ENCODE measurements around the gene DIAPH3.

The DIAPH3 gene

DNA sequence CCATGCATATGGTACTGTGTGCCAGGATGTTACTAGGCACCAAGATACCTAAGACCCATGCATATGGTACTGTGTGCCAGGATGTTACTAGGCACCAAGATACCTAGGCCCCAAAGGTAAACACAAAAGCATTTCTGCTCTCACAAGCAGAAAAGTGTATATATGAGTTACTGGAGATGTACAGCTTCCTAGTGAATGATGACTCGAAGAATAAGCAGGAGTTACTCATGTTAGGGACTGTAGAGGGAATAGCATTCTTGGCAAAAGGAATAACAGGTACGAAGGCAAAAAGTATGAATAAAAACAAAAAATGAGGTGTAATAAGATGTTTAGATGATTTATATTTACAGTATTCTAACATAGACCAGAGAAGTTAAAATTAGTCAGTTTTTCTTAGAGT, 383.7 kb downstream of the DIAPH3 start:
- no peak for DNase-seq (ENCODE audit: low read depth)

DNA sequence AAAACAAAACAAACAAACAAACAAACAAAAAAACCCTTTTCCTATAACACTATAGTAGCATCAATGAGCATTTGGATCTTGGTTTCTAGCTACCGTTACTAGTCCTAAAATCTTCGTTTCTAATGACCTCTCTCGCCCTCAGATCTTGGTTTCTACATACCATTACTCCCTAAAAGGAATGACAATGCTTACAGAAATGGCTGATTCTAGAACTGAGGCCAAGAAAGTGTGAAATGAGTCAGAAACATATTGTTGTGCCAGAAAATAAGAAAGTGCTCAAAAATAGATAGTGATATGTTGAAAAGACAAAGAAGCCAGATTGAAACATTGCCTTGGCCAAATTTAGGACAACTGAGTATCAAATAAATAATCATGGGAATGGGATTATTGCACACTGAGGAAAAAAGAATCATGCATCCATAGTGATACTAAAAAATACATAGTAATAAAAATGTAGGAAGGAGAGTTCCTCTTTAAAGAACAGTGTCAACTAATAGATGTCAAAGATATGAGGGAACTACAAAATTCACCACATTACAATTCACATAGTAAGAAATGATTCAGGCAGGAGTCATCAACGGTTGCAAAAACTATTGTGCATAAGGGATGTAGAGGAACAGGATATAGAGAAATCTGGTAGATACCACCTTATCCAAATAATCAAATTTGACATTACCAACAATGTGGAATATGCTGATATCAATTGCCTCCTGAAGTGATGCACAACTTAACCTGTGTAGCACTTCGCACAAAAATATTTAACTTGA, 386.6 kb downstream of the DIAPH3 start:
- DNase-seq (ENCODE audit: low read depth) = no peak

DNA sequence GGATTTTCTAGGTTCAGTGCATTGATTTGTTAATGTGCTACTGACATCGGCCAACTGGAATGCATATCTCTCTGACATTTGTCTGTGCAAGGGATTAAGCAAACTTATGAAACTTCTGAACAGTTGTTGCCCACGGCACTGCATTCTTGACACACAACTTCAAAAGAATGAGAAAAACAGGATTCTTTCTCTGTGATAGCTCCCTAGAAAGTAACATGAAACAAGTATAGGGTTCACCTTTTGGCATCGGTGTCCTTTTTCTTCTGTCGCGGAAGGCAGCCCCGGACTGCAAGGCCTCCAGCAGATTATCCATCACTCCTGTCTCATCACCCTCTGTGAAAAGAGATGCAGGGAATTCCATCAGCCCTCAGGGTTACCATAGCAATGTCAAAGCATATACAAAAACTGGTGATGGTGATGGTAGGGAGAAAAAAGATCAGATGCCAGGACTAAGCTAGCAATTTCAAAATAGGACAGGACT, 389.2 kb downstream of the DIAPH3 start:
- no peak for DNase-seq (ENCODE audit: low read depth)

DNA sequence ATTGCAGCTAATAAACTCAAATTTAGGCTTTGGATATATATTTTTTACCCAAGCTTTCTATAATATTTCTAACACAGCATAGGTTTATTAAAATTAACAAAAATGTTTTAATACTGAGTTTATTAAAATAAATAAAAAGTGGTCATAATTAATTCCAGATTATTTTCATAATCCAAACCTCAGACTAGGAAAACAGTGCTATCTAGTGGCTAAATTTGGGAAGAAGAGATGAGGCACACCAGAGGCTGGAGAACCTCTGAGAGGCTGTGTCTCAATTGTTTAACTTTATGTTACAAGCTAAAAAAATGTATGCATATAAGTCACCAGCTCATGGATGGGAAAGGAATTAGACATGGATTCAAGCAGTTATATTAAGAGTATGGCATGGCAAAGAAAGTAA, 392.5 kb downstream of the DIAPH3 start:
- no peak for DNase-seq (ENCODE audit: low read depth)

DNA sequence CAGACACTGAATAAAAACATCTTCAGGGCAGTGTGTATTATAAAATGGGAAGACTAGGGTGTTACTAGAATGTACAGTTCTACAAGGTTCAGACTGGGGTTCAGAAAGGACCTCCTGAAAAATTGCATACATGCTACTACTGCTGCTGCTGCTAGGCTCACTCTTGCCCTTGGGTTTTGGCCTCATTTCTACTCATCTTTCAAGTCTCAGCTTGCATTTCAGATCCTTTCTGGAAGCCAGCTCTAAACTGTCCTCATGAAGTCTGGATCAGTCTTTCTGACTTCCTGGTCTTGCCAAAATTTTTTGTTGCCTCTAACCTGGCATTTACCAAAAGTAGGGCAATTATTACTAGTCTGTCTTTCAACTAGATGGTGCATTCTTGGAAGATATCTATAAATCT, 393.3 kb downstream of the DIAPH3 start:
- no peak for DNase-seq (ENCODE audit: low read depth)

DNA sequence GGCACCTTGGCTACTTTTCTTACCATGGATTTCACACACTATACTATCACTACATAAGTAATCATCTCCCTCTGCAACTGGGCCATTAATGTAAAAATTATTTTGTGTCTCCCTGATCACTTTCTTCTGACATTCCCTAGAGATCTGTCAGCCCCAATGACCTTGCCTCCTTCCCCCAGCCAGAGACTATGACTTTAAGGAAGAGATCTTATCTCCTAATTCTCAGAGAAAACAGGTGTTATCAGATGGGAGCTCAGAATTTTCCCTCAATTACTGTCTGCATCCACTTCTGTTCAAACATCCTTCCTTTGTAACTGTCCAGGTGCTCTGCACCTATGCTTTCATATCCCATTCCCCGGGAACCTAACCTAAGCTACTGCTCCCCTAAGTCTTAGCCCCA, 397.5 kb downstream of the DIAPH3 start:
- no peak for DNase-seq (ENCODE audit: low read depth)

DNA sequence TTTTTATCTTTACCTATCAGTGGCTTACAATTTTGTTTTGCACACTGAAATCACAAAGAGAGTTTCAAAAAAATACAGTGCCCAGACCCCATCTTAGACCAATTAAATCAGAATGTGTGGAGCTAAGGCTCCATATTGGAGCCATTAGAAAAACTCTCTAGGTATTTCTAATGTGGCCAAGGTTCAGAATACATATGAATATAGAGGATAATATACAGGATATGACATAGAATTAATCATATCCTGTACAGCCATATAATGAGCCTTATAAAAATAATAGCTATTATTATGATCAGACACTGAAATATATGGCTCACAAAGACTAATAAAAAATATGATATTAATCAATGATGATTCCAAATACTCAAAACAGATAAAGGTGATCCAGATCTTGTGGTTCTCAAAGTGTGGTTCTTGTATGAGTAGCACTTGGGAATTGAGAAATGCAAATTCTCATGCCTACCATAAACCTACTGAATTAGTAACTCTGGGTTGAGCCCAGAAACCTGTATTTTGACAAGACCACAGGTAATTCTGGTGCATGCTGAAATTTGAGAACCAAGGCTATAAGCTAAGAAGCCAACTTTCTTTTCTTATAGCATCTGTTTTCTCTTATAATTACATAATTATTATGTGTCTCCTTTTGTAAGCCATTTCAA, 408.0 kb downstream of the DIAPH3 start:
- no peak for DNase-seq (ENCODE audit: low read depth)

DNA sequence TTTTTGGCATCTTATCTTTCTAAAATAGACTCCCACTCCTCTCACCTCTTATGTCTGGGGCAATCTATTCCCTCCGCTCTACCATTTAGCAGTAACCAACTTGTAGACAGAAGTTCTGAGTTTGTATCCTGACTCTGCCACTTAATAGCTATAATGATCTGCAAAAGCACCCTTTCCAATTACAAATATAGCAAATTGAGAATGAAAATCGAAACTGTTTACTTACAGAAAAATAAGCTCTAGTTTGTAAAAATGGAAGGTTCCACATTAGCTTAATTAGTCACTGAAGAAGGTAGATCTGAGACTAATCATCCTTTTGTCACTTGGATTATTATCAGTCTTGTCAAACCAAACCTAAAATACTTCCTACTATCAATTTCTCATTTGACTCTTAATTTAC, 409.3 kb downstream of the DIAPH3 start:
- DNase-seq (ENCODE audit: low read depth) = no peak

DNA sequence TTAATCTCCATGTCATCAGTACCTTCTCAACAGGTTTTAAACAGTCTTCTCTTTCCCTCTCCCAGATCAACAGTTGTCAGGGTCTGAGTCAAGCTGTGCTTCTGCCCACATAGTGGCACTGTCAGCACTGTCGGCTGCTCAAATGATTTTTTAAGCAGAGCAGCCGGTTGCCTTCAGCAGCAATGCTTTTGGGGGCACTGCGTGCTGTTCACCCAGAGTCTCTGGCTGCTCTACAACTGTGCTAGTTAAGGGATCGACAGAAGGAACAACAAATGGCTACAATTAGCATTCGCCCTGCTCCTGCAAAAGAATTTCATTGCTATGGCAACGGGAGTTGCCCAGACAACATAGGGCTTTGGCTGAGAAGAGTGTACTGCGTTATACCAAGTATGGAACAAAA, 412.9 kb downstream of the DIAPH3 start:
- DNase-seq (ENCODE audit: low read depth) = no peak

DNA sequence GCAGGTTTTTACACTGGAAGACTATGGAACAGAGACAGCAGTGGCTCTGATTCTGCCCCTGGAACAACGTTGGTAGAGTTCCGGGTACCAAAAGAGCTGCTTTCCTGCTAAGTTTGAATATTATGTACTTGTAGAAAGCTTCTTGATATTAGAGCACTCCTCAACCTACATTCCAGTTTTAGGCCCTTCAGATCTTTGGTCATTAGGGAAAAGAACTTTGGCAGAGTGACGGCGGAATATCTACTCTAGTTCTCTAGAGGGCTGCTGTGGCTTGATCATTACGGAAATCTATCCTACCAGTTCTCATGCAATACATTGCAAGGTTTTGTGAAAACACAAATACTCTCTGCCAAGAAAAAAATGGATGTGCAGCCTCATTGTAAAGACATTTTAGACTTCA, 415.7 kb downstream of the DIAPH3 start:
- DNase-seq (ENCODE audit: low read depth) = no peak

DNA sequence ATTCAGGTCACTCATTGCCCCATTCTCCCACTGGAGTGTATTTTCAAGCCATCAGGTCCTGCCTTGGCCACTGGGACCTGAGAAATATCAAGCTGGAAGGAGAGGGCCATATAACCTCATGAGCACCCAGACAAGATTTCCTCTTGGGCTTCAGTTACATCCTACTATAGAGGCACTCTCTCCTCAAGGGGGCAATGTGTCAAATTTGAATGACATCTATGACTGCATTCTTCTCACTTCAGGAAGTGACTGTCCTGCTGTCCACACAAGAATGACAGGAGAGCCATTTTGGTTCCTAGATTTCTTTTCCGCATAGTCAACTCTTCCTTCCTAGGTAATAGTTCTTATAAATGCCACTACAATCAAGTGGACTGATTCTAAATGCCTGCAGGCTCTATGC, 416.2 kb downstream of the DIAPH3 start:
- DNase-seq (ENCODE audit: low read depth) = no peak

DNA sequence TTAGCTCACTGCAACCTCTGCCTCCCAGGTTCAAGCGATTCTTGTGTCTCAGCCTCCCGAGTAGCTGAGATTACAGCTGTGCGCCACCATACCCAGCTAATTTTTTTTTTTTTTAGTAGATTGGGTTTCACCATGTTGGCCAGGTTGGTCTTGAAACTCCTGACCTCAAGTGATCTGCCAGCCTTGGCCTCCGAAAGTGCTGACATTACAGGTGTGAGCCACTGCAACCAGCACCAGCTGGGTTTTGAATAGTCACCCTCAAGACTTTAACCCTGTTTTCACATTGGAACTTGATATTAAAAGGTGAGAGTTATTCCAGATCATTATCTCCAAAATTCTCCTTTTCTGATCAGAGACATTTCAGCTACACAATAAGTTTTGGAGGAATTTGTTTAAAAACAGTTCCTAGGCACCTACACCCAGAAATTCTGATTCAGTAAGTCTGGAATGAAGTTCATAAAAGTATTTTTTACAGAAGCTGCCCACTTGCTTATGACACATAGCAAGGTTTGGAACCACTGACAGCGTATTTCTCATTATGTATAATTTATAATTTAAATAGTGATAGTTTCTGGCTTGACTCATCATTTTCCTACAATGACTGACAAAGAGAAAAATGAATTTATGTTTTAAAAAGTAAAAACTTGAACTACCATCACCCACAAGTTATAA, 417.3 kb downstream of the DIAPH3 start:
- no peak for DNase-seq (ENCODE audit: low read depth)

DNA sequence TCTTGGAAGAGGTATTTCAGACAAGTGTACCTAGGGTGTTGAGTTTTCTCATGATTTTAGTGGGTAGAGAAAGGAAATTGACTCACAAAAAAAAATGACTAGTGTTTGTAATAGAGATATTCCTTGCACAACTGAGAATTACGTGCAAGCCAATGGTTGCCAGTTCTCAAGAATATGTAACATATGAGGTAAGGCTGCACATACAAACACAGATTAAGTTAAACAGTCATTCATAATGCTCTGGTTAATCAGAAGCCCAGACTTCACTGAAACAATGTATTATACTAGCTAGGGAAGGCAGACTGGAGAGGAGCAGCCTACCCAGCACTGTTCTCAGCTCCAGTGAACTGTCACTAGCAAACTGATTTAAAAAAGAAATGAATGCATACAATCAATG, 418.3 kb downstream of the DIAPH3 start:
- DNase-seq (ENCODE audit: low read depth) = no peak

DNA sequence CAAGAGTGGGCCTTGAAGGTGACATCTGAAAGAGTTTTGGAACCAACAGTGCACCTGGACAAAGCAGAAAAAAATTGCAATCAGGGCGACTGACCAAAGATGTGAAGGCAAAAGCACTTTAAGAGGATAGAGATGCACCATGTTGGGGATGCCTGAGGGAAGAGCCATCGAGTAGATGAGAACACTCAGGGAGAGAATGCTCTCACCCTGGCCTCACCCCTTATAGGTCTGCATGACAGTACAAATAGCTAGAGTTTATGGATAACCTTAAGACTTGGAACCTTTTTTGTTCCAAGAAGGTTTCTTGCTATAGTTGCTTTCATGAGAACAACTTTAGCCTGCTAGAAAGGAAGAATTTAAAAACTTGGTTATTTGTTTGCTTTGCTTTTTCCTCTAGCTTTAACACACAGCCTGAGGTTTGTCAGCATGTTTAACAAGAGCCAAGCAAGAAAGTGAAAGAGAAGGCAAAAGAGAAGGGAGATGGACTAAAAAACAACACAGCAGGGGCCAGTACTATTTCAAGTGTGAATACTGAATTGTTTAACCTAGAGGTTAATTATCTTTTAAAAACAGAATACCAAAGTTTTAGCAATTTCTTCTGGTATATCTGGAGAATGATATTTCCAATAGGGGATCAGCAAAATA, 418.9 kb downstream of the DIAPH3 start:
- no peak for DNase-seq (ENCODE audit: low read depth)

DNA sequence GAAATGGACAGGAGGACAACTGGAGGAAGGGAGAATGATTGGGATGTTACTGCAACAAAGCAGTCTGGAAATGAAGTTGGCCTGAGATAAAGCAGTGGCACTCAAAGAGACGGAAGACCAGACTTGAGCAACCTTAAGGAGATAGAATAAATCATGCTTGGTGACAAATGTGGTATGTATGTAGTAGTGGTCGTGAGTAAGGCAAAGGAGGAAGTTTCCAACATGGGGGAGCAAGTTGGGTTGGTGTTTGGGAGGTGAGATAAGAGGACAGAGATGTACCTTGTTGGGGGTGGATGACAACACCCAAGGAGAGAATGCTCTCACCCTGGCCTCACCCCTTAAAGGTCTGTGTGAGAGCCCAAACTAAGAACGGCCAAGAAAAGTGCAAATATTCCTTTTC, 420.5 kb downstream of the DIAPH3 start:
- no peak for DNase-seq (ENCODE audit: low read depth)

DNA sequence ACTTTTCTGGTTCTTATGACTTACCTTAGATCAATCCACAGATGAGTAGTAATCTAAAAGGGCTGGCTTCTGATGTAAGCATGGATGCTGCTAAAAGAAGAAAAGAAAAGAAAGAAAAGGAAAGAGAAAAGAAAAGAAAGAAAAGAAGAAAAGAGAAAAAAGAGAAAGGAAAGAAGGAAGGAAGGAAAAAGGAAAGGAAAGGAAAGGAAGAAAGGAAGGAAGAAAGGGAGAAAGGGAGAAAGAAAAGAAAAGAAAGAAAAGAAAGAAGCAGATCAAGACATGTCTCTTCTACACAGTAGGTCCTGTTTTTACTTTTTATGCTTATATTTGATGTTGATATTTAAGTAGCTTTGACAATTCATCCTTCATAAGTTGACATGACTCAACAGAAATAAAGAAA, 421.3 kb downstream of the DIAPH3 start:
- DNase-seq (ENCODE audit: low read depth) = no peak

DNA sequence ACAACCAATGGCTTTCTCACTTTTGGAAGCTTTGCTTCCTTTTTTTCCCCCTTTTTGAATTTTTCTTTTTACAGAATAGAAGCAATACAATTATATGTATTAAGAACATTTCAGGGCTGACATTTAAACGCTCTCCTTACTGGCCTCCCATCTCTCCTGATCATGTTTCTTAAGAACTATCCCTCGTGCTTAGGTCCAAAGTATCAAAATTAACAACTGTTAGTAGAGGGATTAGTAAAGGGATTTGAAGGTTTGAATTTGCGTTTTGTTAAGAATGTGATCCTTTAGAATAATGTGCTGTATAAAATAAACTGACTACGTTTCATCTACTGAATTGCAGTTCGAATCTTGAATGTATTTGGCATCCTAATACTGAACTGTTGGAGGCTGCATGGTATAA, 424.8 kb downstream of the DIAPH3 start:
- DNase-seq (ENCODE audit: low read depth) = no peak

DNA sequence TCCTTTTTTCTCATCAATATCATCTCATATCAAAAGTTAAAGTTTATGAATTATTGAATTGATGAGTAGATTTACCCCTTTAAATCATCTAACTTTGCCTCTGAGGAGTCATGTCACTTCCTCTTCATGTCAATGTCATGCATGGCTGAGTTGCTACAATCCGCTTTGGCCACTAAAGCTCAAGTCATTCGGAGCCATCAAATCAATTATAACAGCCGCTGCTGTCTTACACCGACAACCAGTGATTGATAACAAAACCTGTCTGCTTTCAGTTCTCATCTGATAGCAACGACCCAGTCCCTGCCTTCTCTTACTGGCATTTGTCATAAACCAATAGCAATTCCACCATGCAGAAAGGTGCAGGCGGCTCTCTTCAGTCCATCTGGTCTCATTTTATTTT, 429.3 kb downstream of the DIAPH3 start:
- DNase-seq (ENCODE audit: low read depth) = no peak

DNA sequence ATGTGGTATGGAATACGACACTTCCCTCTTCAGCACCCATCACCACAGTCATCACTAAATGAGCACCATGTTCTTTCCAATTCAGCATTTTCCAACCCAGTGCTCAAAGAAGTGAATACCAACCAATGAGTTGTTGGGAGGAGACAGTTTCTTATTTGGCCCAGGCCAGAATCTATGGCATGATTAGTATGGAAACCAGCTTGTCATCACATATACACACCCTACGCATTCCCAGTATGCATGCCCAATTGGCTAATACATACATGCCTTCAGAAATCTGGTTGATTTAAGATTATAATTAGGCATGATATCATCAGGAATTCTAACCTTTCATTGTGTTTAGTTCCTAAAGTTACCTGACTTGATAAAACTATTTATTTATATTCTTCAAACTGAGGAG, 430.0 kb downstream of the DIAPH3 start:
- DNase-seq (ENCODE audit: low read depth) = no peak

DNA sequence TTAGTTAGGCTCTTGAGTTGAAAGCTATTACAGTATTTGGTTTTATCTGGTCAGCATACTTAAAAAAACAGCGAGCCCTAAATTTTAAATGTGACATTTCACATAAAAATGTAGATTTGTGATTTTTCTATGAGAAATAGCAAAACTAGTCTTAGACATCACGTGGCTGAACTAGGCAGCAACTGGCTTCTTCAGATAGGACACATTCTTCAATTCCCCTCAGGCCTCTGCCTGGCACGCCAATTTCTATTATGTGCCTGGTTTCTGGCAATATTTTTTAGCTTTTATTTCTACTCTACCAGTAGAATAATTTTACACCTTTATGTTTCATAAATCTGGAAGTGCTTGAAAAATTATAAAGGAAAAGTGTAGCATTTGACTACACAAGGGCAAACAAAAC, 433.7 kb downstream of the DIAPH3 start:
- no peak for DNase-seq (ENCODE audit: low read depth)

DNA sequence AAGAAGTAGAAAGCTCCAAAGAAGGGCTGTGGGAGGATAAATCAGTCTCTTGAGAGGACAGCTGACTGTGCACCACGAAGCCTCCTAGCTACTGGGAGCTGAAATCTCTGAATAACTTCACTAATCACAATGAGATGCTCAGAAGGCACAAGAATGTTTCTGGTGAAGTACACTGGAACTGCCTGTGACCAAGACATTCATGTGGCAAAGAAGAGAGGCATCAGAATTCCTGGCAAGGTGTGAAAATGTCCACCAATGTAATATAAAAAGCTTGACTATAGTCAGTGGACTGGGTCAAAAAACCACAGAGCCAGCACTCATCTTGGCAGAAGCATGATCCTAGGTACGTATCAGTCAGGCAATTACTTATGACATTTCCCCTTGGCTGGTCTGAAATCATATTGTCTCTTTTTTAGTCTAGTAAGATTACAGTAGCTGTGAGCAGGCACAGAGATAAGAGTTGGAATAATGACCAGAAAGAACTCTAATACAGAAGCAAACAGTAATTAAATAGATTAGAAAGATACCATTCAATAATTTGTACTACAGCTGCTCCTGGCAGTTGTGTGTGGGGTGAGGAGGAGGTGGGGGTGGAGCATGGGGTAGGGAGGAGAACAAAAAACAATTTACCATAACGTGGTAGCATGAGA, 434.7 kb downstream of the DIAPH3 start:
- no peak for DNase-seq (ENCODE audit: low read depth)
